Spinal cord (tissue), 10 donors: ENCODE measurements around the gene ATP1A3. TPM values are rescaled to one million over a fixed set of nuclear protein-coding genes. Genes with fewer than 3 reads are reported as not detected.
"Not testable (repeated sequence)": the region's sequence is repeated elsewhere in the genome, so short reads cannot be mapped to it uniquely, and the experiment has no call there.

Experiments
- DNase-seq, 6 donors: peaks; one replicate each; pipeline versions ENCODE4 v3.0.0 to v3.0.0-alpha.2; 2013 to 2015; ENCODE audit warnings: low spot score in 6 of 6, low read depth in 4 of 6
- H3K27ac ChIP-seq: one replicate; pipeline ENCODE4 v1.5.1; 2013; ENCODE audit warnings: low read depth, low read length, control low read depth
- H3K27me3 ChIP-seq: one replicate; pipeline ENCODE4 v1.6.1; 2013; ENCODE audit warnings: low read length; ENCODE audit not compliant: control insufficient read depth, insufficient read depth
- H3K36me3 ChIP-seq: one replicate; pipeline ENCODE4 v1.6.1; 2013; ENCODE audit warnings: low read length; ENCODE audit not compliant: control insufficient read depth, insufficient read depth
- H3K4me1 ChIP-seq: one replicate; pipeline ENCODE4 v1.6.1; 2013; ENCODE audit warnings: low read length; ENCODE audit not compliant: control insufficient read depth, insufficient read depth
- H3K4me3 ChIP-seq: one replicate; pipeline ENCODE4 v1.5.1; 2013; ENCODE audit warnings: low read depth, low read length, control low read depth
- H3K9me3 ChIP-seq: one replicate; pipeline ENCODE4 v1.6.1; 2013; ENCODE audit warnings: low read length; ENCODE audit not compliant: control insufficient read depth, insufficient read depth
- WGBS: methylation state at CpG from one replicate; pipeline ENCODE4 v1.1.5; 2013; ENCODE audit warnings: missing lambda C conversion rate; ENCODE audit not compliant: insufficient coverage; 5-methylcytosine and 5-hydroxymethylcytosine counted together
- polyA plus RNA-seq, 2 donors: library from polyadenylated mRNA; unstranded; fragments of 120-200 nt; gene quantifications; one replicate each; pipeline ENCODE4 v1.2.1, GENCODE V29; 2013; ENCODE audit not compliant: insufficient read length in 2 of 2
- total RNA-seq, 2 donors: library from RNA; depleted of rRNA in 1 of 2; stranded (reverse); fragments of 120-200 nt in 1 of 2; fragments of >200 nt in 1 of 2; gene quantifications; one replicate each; pipeline versions ENCODE4 v1.2.3 to v1.2.4, GENCODE V29; 2013 to 2014
- donor health status: healthy.

Gene ATP1A3
- total and polyA plus RNA-seq, 4 donors: 85.0 to 704 (median 538) TPM

- no peaks in the 10 kb centered on the region for H3K9me3 ChIP-seq
- 83% methylated on average over 4 of the region's 11 CpGs for WGBS
- no peaks in the 10 kb centered on the region for H3K4me1 ChIP-seq
- H3K36me3 ChIP-seq: peaks cover 65% of the 10 kb centered on the region
- H3K27me3 ChIP-seq: no peaks in the 10 kb centered on the region
- no peak overlapping the region for H3K27ac ChIP-seq
- no peak for DNase-seq
- H3K4me3 ChIP-seq: no peak overlapping the region
Measured at GRCh38 chr19:42018503-42019193, 24.6 kb upstream of the ATP1A3 start.

- Histone ChIP-seq H3K4me3 (no peak overlapping the region), H3K27ac (no peak overlapping the region), H3K4me1 (no peaks in the 10 kb centered on the region), H3K36me3 (peaks cover 54% of the 10 kb centered on the region), H3K27me3 (no peaks in the 10 kb centered on the region), H3K9me3 (no peaks in the 10 kb centered on the region)
- no peak for DNase-seq
- WGBS: 86% methylated on average over 4 of the region's 8 CpGs
Measured at GRCh38 chr19:42017040-42017439, 23.0 kb upstream of the ATP1A3 start.

- H3K27ac ChIP-seq, H3K4me3 ChIP-seq, DNase-seq, H3K27me3 ChIP-seq, H3K9me3 ChIP-seq, H3K4me1 ChIP-seq: not testable (repeated sequence)
- peaks cover 33% of the 10 kb centered on the region for H3K36me3 ChIP-seq
- WGBS: no CpG with 5 or more reads among the region's 3 CpGs
Measured at GRCh38 chr19:42012747-42013146, 18.7 kb upstream of the ATP1A3 start.

GRCh38 chr19:42010245-42011126 is 16.5 kb upstream of the ATP1A3 start:
- H3K36me3 ChIP-seq: peaks cover 39% of the 10 kb centered on the region
- no peaks in the 10 kb centered on the region for H3K27me3 ChIP-seq
- H3K9me3 ChIP-seq: no peaks in the 10 kb centered on the region
- no peak for DNase-seq
- no CpG with 5 or more reads among the region's 11 CpGs for WGBS
- H3K27ac ChIP-seq: no peak overlapping the region
- no peaks in the 10 kb centered on the region for H3K4me1 ChIP-seq
- no peak overlapping the region for H3K4me3 ChIP-seq

DNA sequence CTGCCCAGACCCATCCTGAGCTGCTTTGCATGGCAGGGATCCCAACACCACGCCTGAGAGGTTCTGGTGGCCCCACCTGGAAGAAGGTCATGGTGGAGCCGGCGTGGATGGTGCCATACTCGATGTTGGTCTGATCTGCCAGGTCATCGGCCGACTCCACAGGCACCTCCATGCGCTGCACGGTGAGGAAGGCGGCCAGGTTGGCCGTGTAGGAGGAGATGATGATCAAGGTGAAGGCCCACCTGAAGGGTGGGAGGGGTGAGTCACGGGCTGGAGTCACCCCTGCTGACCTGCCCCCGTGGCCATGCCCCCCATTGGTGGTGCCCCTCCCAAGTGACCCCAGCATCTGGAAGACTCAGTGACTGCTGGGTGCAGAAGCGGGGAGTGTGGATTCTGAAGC is 12.5 kb upstream of the ATP1A3 start:
- peaks cover 63% of the 10 kb centered on the region for H3K36me3 ChIP-seq
- 90% methylated on average over 6 of the region's 13 CpGs for WGBS

GRCh38 chr19:42005504-42005903 is 11.5 kb upstream of the ATP1A3 start:
- Histone ChIP-seq H3K4me1 (peaks cover under 1% of the 10 kb centered on the region), H3K9me3 (no peaks in the 10 kb centered on the region), H3K36me3 (peaks cover 60% of the 10 kb centered on the region), H3K27me3 (no peaks in the 10 kb centered on the region), H3K4me3 (no peak overlapping the region), H3K27ac (no peak overlapping the region)
- no peak for DNase-seq
- WGBS: 96% methylated on average over 22 of the region's 22 CpGs

More for the DNA sequence above, 12.5 kb upstream of the ATP1A3 start:
- Histone ChIP-seq H3K4me1 (no peaks in the 10 kb centered on the region), H3K9me3 (no peaks in the 10 kb centered on the region), H3K27me3 (no peaks in the 10 kb centered on the region), H3K27ac (no peak overlapping the region), H3K4me3 (no peak overlapping the region)
- DNase-seq: no peak

DNA sequence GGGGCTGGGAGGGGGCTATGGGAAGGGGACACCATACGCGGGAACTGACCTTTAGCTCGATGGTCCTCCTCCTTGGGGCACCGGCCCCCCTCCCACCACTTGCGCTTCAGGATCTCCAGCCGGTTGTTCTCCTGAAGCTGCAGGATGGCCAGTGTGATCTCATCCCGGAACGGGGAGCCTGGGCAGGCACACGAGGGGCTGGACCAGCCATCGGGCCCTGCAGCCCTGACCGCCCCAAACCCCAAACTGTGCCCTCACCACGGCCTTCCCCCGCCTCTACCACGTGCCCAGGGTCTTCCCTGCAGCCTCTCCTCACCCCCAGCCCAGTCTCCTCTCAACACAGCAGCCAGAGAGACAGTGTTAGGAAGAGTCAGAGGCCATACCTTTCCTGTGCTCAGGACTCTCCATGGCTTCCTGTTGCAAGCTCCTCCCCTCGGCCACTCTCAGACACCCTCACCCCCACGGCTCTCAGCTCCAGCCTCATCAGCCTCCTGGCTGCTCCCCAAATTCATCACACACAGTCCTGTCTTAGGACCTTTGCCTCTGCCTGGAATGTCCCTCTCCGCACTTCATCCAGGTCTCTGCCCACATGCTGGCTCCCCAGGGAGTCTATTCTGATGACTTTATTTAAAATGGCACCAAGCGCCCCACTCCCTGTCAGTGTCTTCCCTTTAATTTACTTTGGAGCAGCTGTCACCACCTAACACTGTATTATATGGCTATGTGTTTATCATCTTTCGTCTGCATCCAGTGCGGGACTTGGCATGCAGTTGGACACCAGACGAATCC is 9.7 kb upstream of the ATP1A3 start:
- H3K36me3 ChIP-seq: peaks cover 62% of the 10 kb centered on the region
- H3K27ac ChIP-seq: no peak overlapping the region
- DNase-seq: no peak
- H3K4me3 ChIP-seq: no peak overlapping the region
- 81% methylated on average over 11 of the region's 21 CpGs for WGBS
- H3K27me3 ChIP-seq: peaks cover 9% of the 10 kb centered on the region
- H3K9me3 ChIP-seq: no peaks in the 10 kb centered on the region
- H3K4me1 ChIP-seq: peaks cover 9% of the 10 kb centered on the region

- no peaks in the 10 kb centered on the region for H3K9me3 ChIP-seq
- no peak overlapping the region for H3K4me3 ChIP-seq
- 78% methylated on average over 7 of the region's 7 CpGs for WGBS
- peaks cover 46% of the 10 kb centered on the region for H3K4me1 ChIP-seq
- no peak overlapping the region for H3K27ac ChIP-seq
- peak in 1 of 6 donors; percentile 2 for DNase-seq
- peaks cover 36% of the 10 kb centered on the region for H3K36me3 ChIP-seq
- H3K27me3 ChIP-seq: peaks cover 18% of the 10 kb centered on the region
Measured at GRCh38 chr19:41999878-42000208, 5.8 kb upstream of the ATP1A3 start.

DNA sequence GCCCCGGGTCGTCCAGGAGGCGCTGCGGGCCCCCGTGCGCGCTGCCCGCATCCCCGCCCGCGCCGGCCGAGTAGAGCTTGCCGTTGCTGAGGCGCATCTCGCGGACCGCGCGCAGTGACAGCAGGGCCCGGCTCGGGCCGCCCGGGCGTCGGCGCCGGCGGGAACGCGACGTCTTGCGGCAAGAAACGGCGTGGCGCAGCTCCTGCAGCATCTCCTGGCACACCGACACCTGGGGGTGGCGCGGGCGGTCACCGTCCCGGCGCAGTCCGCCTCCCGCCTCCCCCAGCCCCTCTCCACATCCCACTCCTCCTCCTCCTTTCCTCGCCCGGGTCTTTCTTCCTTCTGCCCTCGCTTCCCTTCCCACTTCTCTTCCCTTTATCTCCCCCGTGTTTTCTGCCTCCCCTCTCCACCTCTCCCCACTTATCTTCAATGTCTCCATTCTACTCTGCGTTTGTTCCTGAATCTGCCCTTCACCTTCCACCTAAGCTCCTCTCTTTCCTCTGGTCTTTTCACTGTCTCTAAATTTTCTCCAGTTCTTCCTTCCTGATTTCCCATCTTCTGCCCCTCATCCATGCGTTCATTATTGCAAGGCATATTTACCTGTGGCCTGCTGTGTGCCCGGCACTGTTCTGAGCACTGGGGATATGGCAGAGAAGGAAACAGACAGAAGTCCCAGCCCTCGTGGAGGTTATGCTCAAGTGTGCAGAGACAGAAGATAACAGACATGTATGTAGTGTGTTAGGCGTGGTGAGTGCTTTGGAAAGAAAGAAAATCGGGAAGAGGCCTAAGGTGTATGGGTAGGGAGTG is 5.2 kb upstream of the ATP1A3 start:
- no peak overlapping the region for H3K4me3 ChIP-seq
- no peak overlapping the region for H3K27ac ChIP-seq
- peak in 2 of 6 donors; percentile 48 to 70 for DNase-seq

More for the DNA sequence above, 5.2 kb upstream of the ATP1A3 start:
- Histone ChIP-seq H3K4me1 (peaks cover 52% of the 10 kb centered on the region), H3K27me3 (peaks cover 18% of the 10 kb centered on the region), H3K36me3 (peaks cover 36% of the 10 kb centered on the region), H3K9me3 (no peaks in the 10 kb centered on the region)
- WGBS: 11% methylated on average over 54 of the region's 55 CpGs
